ENCODE measurements around the gene RASSF8. TPM values are rescaled to one million over a fixed set of nuclear protein-coding genes. Genes with fewer than 3 reads are reported as not detected.

The RASSF8 gene
- total and polyA plus RNA-seq, 2 of the 8 experiments (the other 6 are each of a cell fraction or from before 2014, with no cell fraction given), result 6.4 to 46.7 TPM

DNA sequence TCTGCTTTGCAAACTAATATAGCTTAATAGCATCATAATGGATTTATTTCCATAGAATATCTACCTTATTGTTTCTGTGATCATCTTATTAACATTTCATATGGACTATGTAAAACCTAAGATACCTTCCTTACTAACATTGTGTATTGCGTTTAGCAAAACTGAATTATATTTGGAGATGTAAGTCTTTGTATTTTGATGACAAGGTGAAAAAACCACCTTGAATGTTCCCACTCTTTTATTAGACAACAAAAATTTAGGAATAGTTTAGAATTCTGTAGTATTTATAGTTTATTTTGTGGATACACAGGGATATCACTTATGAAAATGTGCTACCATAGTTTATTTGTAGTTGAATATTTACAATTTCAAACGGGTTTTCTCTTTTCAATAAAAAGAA is 32.0 kb downstream of the RASSF8 start (continued):
- TF ChIP-seq, protein P1, sequence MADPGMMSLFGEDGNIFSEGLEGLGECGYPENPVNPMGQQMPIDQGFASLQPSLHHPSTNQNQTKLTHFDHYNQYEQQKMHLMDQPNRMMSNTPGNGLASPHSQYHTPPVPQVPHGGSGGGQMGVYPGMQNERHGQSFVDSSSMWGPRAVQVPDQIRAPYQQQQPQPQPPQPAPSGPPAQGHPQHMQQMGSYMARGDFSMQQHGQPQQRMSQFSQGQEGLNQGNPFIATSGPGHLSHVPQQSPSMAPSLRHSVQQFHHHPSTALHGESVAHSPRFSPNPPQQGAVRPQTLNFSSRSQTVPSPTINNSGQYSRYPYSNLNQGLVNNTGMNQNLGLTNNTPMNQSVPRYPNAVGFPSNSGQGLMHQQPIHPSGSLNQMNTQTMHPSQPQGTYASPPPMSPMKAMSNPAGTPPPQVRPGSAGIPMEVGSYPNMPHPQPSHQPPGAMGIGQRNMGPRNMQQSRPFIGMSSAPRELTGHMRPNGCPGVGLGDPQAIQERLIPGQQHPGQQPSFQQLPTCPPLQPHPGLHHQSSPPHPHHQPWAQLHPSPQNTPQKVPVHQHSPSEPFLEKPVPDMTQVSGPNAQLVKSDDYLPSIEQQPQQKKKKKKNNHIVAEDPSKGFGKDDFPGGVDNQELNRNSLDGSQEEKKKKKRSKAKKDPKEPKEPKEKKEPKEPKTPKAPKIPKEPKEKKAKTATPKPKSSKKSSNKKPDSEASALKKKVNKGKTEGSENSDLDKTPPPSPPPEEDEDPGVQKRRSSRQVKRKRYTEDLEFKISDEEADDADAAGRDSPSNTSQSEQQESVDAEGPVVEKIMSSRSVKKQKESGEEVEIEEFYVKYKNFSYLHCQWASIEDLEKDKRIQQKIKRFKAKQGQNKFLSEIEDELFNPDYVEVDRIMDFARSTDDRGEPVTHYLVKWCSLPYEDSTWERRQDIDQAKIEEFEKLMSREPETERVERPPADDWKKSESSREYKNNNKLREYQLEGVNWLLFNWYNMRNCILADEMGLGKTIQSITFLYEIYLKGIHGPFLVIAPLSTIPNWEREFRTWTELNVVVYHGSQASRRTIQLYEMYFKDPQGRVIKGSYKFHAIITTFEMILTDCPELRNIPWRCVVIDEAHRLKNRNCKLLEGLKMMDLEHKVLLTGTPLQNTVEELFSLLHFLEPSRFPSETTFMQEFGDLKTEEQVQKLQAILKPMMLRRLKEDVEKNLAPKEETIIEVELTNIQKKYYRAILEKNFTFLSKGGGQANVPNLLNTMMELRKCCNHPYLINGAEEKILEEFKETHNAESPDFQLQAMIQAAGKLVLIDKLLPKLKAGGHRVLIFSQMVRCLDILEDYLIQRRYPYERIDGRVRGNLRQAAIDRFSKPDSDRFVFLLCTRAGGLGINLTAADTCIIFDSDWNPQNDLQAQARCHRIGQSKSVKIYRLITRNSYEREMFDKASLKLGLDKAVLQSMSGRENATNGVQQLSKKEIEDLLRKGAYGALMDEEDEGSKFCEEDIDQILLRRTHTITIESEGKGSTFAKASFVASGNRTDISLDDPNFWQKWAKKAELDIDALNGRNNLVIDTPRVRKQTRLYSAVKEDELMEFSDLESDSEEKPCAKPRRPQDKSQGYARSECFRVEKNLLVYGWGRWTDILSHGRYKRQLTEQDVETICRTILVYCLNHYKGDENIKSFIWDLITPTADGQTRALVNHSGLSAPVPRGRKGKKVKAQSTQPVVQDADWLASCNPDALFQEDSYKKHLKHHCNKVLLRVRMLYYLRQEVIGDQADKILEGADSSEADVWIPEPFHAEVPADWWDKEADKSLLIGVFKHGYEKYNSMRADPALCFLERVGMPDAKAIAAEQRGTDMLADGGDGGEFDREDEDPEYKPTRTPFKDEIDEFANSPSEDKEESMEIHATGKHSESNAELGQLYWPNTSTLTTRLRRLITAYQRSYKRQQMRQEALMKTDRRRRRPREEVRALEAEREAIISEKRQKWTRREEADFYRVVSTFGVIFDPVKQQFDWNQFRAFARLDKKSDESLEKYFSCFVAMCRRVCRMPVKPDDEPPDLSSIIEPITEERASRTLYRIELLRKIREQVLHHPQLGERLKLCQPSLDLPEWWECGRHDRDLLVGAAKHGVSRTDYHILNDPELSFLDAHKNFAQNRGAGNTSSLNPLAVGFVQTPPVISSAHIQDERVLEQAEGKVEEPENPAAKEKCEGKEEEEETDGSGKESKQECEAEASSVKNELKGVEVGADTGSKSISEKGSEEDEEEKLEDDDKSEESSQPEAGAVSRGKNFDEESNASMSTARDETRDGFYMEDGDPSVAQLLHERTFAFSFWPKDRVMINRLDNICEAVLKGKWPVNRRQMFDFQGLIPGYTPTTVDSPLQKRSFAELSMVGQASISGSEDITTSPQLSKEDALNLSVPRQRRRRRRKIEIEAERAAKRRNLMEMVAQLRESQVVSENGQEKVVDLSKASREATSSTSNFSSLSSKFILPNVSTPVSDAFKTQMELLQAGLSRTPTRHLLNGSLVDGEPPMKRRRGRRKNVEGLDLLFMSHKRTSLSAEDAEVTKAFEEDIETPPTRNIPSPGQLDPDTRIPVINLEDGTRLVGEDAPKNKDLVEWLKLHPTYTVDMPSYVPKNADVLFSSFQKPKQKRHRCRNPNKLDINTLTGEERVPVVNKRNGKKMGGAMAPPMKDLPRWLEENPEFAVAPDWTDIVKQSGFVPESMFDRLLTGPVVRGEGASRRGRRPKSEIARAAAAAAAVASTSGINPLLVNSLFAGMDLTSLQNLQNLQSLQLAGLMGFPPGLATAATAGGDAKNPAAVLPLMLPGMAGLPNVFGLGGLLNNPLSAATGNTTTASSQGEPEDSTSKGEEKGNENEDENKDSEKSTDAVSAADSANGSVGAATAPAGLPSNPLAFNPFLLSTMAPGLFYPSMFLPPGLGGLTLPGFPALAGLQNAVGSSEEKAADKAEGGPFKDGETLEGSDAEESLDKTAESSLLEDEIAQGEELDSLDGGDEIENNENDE (IDR thresholded peaks at IDR 0.05; ENCODE audit: insufficient replicate concordance, low read length), result no peak
- no peak for TF ChIP-seq GTF2F1 (IDR thresholded peaks at IDR 0.05; ENCODE audit: borderline replicate concordance, low read depth, low read length)
- no peak for TF ChIP-seq SRF (IDR thresholded peaks at IDR 0.05; ENCODE audit: low read depth, low read length)
- no peak for TF ChIP-seq EZH2 (IDR thresholded peaks at IDR 0.05; ENCODE audit: low read depth, low read length, severe bottlenecking)
- no peak for TF ChIP-seq YY1 (IDR thresholded peaks at IDR 0.05; ENCODE audit: low read depth, low read length)
- TF ChIP-seq SAP30 (IDR thresholded peaks at IDR 0.05; ENCODE audit: insufficient read depth, insufficient replicate concordance, low read length), result no peak
- TF ChIP-seq JUN (IDR thresholded peaks at IDR 0.05; ENCODE audit: low read depth, low read length), result no peak
- TF ChIP-seq SIX5 (IDR thresholded peaks at IDR 0.05; ENCODE audit: low read depth, low read length), result no peak
